A549 (cell line): ENCODE results near the gene HOXB1. TPM values are rescaled to one million over a fixed set of nuclear protein-coding genes. Genes with fewer than 3 reads are reported as not detected.

Source experiments
- ATAC-seq, 2 experiments: fragments of 200-7000 bp in 1 of 2; fragments of >200 bp in 1 of 2; cut with Nextera tagmentation in 1 of 2; cut with Tn5 transposase in 1 of 2; 3 replicates each; pipeline versions ENCODE4 v1.8.0 to v1.9.1; 2018 to 2020; ENCODE audit warnings: mild to moderate bottlenecking in 1 of 2, moderate library complexity in 1 of 2
- CTCF ChIA-PET: fragments of 300-600 bp; sonication (Branson Sonifier 250); formaldehyde crosslinking; extraction: SDS; loops from one replicate; lab custom pipeline; 2021; ENCODE audit warnings: antibody characterized with exemption, inconsistent platforms; lab: Yijun Ruan, JAX
- POLR2A ChIA-PET: fragments of 350-600 bp; formaldehyde crosslinking; extraction: SDS; loops from one replicate; lab custom pipeline; 2021; ENCODE audit warnings: antibody characterized with exemption, inconsistent platforms; lab: Yijun Ruan, JAX
- DNase-seq, 2 experiments: peaks; one replicate each; pipeline versions ENCODE4 v3.0.0 to v3.0.0-alpha.2; 2011 to 2016; ENCODE audit warnings: low read depth in 1 of 2, low spot score in 1 of 2
- FAIRE-seq: peaks from 2 replicates; lab custom pipeline; 2011; peaks lifted over from hg19 to GRCh38; lab: Jason Lieb, UNC
- H3K27ac ChIP-seq, 2 experiments: fragments of >200 bp; sonication (Bioruptor Twin); formaldehyde crosslinking; 3 replicates each; pipeline ENCODE4 v1.5.1; 2016 to 2017
- H3K4me1 ChIP-seq: fragments of >200 bp; sonication (Bioruptor Twin); formaldehyde crosslinking; 3 replicates; pipeline ENCODE4 v1.6.1; 2016
- H3K4me2 ChIP-seq: fragments of >200 bp; sonication (Bioruptor Twin); formaldehyde crosslinking; 3 replicates; pipeline ENCODE4 v1.6.1; 2016
- H3K4me3 ChIP-seq: fragments of >200 bp; sonication (Bioruptor Twin); formaldehyde crosslinking; 3 replicates; pipeline ENCODE4 v1.5.1; 2016
- H3K9me3 ChIP-seq: fragments of >200 bp; sonication (Bioruptor Twin); formaldehyde crosslinking; 3 replicates; pipeline ENCODE4 v1.6.1; 2016
- ATOH8 ChIP-seq: fragments of 250-450 bp; sonication (Bioruptor Pico); IDR thresholded peaks from 2 replicates; pipeline ENCODE4 v1.5.0; 2020; ENCODE audit warnings: low read depth, mild to moderate bottlenecking, moderate library complexity
- CBX2 ChIP-seq: fragments of 200-600 bp; sonication (generic); IDR thresholded peaks from 2 replicates; pipeline ENCODE4 v1.6.1; 2016; ENCODE audit warnings: low read depth, mild to moderate bottlenecking, borderline replicate concordance
- ELK1 ChIP-seq: fragments of 150-350 bp; IDR thresholded peaks from 2 replicates; pipeline ENCODE4 v1.6.1; 2014; ENCODE audit warnings: low read depth, mild to moderate bottlenecking, low read length
- EP300 ChIP-seq, 2 experiments: fragments of >200 bp; sonication (Bioruptor Twin); formaldehyde crosslinking; IDR thresholded peaks; 2 replicates in 1 of 2; 3 replicates in 1 of 2; pipeline ENCODE4 v1.6.1; 2016 to 2017
- FOSB ChIP-seq: fragments of 250-450 bp; sonication (Bioruptor Pico); IDR thresholded peaks from 2 replicates; pipeline ENCODE4 v1.5.0; 2020; ENCODE audit warnings: mild to moderate bottlenecking, moderate library complexity
- FOSL2 ChIP-seq, 2 experiments: fragments of 450-650 bp in 1 of 2; fragments of >200 bp in 1 of 2; sonication (Bioruptor Twin) in 1 of 2; formaldehyde crosslinking; IDR thresholded peaks; 2 replicates each; pipeline versions ENCODE4 v1.5.0 to v1.6.1; 2016 to 2020; ENCODE audit warnings: mild to moderate bottlenecking in 1 of 2, moderate library complexity in 1 of 2
- HDAC2 ChIP-seq: fragments of 200-600 bp; sonication (generic); IDR thresholded peaks from 2 replicates; pipeline ENCODE4 v1.6.1; 2016
- HOXB13 ChIP-seq: fragments of 250-450 bp; sonication (Bioruptor Pico); IDR thresholded peaks from 2 replicates; pipeline ENCODE4 v1.5.0; 2020; ENCODE audit warnings: low read depth, mild to moderate bottlenecking, moderate library complexity
- JUN ChIP-seq, 2 experiments: fragments of >200 bp; sonication (Bioruptor Twin); formaldehyde crosslinking; IDR thresholded peaks; 2 replicates in 1 of 2; 3 replicates in 1 of 2; pipeline ENCODE4 v1.6.1; 2016 to 2017
- MAZ ChIP-seq: fragments of 150-350 bp; IDR thresholded peaks from 2 replicates; pipeline ENCODE4 v1.6.1; 2014; ENCODE audit warnings: antibody characterized with exemption, low read depth, low read length, borderline replicate concordance
- POLR2A ChIP-seq: IDR thresholded peaks from 2 replicates; pipeline ENCODE4 v1.6.1; 2012; ENCODE audit warnings: mild to moderate bottlenecking, low read length
- RNF2 ChIP-seq: fragments of 200-600 bp; sonication (generic); IDR thresholded peaks from 2 replicates; pipeline ENCODE4 v1.6.1; 2016; ENCODE audit warnings: low read depth, mild to moderate bottlenecking, antibody characterized with exemption, moderate library complexity, borderline replicate concordance
- ZFP36 ChIP-seq: fragments of 450-650 bp; IDR thresholded peaks from 2 replicates; pipeline ENCODE4 v1.6.1; 2014; ENCODE audit warnings: borderline replicate concordance; ENCODE audit not compliant: partially characterized antibody
- ZSCAN20 ChIP-seq: fragments of 250-450 bp; sonication (Bioruptor Pico); IDR thresholded peaks from 2 replicates; pipeline ENCODE4 v1.8.0; 2022; ENCODE audit warnings: mild to moderate bottlenecking, moderate library complexity
- WGBS: methylation state at CpG from one replicate; pipeline ENCODE4 v1.1.6; 2017; ENCODE audit errors: missing lambda C conversion rate; 5-methylcytosine and 5-hydroxymethylcytosine counted together
- polyA plus RNA-seq, 4 experiments: library from polyadenylated mRNA; depleted of rRNA in 3 of 4; stranded (reverse); fragments of >200 nt; fragmentation: RNase III in 1 of 4; extraction: RNeasy Plus Mini Kit Qiagen cat#74134 plus additional on column Dnase treatment in 1 of 4; gene quantifications; 2 replicates in 3 of 4; 3 replicates in 1 of 4; pipeline ENCODE4 v1.2.3, GENCODE V29; 2011 to 2017

HOXB1 gene
- polyA plus RNA-seq, 2 of the 4 experiments (the other 2 are of a cell fraction): not detected

DNA sequence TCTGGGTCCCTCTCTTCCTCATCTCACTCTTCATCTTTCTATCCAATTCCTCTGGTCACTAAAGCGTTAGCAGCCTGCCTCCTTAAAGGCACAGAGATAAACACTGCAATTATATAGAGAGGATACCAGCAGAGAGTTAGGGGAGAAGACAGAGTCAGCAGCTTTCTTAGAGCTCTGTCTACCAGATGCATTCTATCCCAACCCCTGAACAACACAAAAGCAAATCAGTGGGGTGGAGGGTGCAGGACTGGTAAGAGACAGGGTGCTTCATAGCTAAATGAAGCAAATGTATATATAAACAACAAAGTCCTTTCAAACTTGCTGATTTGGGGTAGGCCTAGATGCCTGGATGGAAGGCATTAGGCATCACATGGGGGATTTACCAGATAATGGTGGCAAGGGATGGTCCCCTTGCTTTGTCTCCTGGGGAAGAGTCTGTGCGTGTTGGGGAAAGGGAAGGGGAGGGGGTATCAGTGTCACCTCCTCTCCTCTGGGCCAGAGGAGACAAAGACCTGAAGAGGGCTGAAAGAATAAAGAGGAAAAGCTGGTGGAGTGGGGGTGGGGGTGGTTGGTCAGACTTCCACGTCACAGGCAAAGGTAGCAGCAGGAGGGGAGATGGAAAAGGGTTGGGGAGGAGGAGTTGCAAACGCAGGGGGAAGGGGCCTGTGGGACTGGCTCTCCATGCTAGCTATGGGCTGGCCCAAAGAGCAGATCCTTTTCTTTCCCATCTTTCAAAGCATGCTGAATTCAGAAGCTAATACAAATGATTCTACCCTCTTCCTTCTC lies 35.3 kb upstream of the HOXB1 start:
- Histone ChIP-seq H3K4me3 (no peak overlapping the region), H3K27ac (peak overlapping the region in 1 of 2 experiments; percentile 6; a peak in 1 of 6 replicates), H3K4me2 (no peak overlapping the region), H3K9me3 (no peaks in the 10 kb centered on the region), H3K4me1 (peaks cover 12% of the 10 kb centered on the region; the same call in 2 of the 3 replicates)
- 71% methylated on average over 4 of the region's 4 CpGs for WGBS
- ATAC-seq (no peak), DNase-seq (no peak), FAIRE-seq (no peak)
- ChIA-PET POLR2A (no interaction called here), CTCF (interaction anchor here (0.6 to 2.6 kb wide), 5 partner anchors 74 to 619 kb away, joined by 3 to 12 read pairs (median 3); no protein-coding TSS in a partner anchor)
- TF ChIP-seq RNF2 (no peak), HOXB13 (CRISPR knock-in tag) (no peak), CBX2 (no peak), FOSL2 (IDR thresholded peaks at IDR 0.05) (no peak), FOSL2 (CRISPR knock-in tag; IDR thresholded peaks at IDR 0.05) (no peak), FOSB (CRISPR knock-in tag) (no peak), HDAC2 (no peak), ZSCAN20 (no peak), ELK1 (no peak), POLR2A (no peak)

DNA sequence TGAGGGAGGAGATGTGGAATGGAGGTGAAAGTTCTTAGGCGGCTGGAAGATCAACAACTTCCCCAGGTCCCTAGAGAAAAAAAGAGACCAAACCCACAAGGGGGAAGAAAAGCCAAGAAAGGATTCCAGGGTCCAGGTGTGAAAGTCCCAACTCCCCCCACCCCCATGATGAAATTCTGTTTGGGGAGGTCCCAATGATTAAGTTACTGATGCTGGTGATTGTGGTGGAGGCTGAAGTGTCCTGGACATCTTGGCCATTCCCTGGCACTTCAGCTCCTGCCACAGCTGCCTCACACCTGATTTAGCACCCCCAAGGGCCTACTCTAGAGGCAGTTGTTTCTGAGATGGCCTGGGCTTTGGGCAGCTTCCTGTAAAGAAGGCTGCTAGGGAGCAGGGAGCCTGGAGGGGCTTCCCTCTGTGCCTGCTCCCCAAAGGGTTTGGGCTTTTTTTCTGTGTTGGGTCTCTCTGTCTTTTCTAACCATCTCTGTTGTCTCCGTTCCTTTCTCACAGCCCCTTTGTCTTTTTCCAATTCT lies 34.3 kb upstream of the HOXB1 start:
- Histone ChIP-seq H3K4me2 (no peak overlapping the region), H3K4me3 (no peak overlapping the region), H3K27ac (no peak overlapping the region), H3K4me1 (peaks cover 13% of the 10 kb centered on the region; the same call in 2 of the 3 replicates), H3K9me3 (no peaks in the 10 kb centered on the region)
- CTCF ChIA-PET: interaction anchor here (0.6 kb wide), 1 partner anchor 11 kb away, joined by 3 read pairs; no protein-coding TSS in a partner anchor
- POLR2A ChIA-PET: no interaction called here
- WGBS: 99% methylated on average over 2 of the region's 2 CpGs
- FAIRE-seq: no peak
- TF ChIP-seq HDAC2: no peak
- TF ChIP-seq JUN (IDR thresholded peaks at IDR 0.05): no peak
- TF ChIP-seq MAZ: no peak
- TF ChIP-seq EP300 (IDR thresholded peaks at IDR 0.05): no peak
- DNase-seq: no peak
- no peak for ATAC-seq

DNA sequence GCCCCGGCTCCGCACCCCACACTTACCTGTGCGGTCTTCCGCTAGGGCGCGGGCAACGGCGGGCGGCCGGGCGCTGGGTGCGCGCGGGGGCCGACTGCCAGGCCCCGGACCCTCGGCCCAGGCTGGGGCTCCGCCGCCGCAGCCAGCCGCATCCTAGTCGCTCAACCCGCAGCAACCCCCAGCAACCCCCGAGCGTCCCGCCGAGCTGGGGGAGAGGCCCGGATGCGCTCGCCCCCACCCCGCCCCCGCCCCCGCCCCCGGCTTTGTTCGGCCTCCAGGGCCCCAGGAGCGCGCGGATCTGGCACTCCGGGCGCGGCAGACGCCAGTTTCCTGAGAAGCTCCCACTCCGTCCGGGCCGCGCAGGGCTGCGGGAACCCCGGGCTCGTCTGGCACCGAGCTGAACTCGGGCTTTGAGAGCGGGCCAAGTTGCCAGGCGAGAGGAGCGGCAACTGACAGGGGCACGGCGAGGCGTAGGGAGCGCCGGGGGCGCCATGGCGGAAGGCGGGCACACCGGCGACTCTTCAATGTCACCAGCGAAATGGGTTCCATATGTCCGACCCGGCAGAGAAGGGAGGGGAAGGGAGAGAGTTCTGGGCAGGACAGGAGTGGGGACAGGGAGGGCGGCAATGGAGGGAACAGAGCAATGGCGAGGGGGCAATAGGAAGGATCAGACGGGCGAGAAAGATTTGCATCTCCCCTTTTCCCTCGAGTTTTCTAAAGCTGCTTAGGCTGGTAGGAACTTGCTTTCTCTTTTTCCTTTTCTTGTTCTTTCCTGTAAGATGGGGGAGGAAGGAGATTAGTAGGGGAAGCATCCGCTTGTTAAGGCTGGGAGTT lies 33.6 kb upstream of the HOXB1 start:
- Histone ChIP-seq H3K4me3 (no peak overlapping the region), H3K27ac (no peak overlapping the region), H3K4me1 (peaks cover 13% of the 10 kb centered on the region; the same call in 2 of the 3 replicates), H3K9me3 (no peaks in the 10 kb centered on the region), H3K4me2 (no peak overlapping the region)
- FAIRE-seq: no peak
- 92% methylated on average over 54 of the region's 73 CpGs for WGBS
- DNase-seq: no peak
- ATAC-seq: no peak
- ChIA-PET POLR2A (no interaction called here), CTCF (interaction anchor here (1.3 to 3.6 kb wide), 3 partner anchors 23 to 228 kb away, joined by 3 to 13 read pairs (median 6); no protein-coding TSS in a partner anchor)
- no peak for TF ChIP-seq ZFP36
- TF ChIP-seq ATOH8 (CRISPR knock-in tag): no peak
- TF ChIP-seq EP300 (IDR thresholded peaks at IDR 0.05): no peak
- no peak for TF ChIP-seq HOXB13 (CRISPR knock-in tag)
